GM18499 (cell line): Measurements from ENCODE around the gene SHROOM4.

Experiments used
- ATAC-seq: cut with Tn5 transposase; IDR thresholded peaks from one replicate; pipeline ENCODE4 v1.9.1; 2021; ENCODE audit warnings: moderate number of reproducible peaks; ENCODE audit not compliant: insufficient read depth, unreplicated experiment

SHROOM4 gene

DNA sequence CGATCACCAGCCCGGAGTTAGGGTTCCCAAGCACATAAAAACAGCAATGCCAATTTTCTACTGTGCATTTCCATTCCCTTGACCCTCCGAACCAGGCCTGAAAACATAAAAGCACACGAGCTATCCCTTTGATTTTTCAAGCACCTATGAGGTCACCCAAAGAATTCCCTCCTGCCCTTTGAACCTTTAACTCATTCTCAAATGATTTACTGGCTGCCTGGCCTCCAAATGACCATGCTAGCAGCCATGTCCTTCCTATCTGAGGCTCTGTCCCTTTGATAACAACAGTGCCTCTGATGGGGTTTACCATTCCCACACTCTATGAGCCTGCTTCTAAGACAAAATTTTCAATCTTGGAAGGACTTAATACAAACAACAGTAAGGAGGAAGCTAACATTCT lies 15.2 kb downstream of the SHROOM4 start:
- ATAC-seq = no peak

DNA sequence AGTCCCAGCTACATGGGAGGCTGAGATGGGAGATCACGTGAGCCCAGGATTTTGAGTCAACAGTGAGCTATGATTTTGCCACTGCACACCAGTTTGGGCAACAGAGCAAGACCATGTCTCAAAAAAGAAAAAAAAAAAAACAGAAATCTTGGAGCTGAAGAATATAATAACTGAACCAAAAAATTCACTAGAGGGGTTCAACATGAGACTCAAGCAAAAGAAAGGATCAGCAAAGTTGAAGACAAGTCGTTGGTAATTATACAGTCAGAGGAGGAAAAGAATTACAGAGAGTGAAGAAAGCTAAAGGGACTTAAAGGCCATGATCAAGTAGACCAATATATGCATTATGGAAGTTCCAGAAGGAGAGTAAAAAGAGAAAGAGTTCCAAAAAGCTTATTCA lies 26.9 kb downstream of the SHROOM4 start:
- no peak for ATAC-seq

DNA sequence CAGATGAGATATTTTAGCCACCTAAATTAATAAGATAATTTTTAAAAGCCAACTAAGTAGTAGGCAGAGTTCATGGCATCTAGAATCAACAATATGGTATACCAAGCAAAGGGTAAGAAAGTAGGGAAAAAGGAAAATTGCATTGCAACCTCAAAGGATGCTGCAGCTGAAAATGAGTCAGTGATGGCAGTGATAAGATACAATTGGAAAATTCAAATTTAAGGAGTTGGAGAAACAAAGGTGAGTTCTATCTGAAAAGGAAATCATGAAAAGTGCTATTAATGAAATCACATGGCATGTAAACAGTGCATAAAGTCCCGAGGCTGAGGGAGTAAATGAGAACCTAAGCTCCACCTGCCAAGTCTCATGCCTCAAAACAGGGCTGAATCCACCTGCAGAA lies 33.9 kb downstream of the SHROOM4 start:
- no peak for ATAC-seq

DNA sequence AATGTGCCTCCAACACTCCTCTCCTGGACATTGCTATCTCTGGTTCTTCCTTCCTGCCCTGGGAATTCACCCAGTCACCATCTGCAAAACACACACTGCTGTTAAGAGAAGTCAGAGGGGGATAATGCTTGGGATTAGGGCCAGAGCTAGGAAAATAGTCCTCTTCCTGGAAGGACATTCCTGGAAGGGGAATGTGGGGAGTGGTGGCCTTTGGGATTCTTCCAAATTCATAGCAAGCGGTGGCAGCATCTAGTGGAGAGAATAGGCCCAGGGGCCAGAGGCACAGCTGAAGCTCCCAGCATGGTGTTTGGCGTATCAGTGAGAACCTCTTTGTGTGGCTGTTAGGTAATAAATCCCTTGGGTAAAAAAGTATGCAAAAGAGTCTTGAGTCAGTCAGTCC lies 34.3 kb downstream of the SHROOM4 start:
- ATAC-seq = no peak

DNA sequence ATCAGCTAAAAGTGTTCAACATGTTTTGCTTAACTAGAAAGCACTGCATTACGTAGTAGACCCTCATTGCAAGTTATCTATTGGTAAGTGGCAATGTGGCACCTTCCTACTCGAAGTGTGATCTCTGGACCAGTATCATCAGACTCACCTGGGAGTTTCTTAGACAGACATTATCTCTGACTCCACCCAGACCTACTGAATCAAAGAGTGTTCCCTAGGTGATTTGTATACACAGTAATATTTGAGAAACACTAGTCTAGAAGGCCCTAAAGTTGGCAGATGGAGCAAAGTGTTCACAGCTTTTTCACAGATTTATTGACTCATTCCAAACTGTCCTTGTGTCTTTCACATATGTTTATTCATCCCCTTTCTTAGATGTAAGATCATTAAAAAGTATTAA lies 35.7 kb downstream of the SHROOM4 start:
- no peak for ATAC-seq

DNA sequence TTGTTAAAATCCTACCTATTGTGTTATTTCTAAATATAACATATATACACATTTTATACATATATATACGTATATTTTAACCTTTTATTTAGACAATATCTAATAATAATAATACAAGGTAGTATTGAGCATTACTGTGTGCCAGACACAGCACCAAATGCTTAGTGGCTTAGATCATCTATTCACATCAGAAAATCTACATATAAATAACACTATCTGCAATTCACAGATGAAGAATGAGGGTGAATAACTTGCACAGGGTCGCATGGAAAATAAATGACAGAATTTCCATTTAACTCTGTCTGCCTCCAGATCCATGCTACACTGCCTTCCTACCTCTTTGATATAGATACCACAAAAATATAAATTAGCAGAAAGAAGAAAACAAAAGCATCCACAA lies 37.7 kb downstream of the SHROOM4 start:
- ATAC-seq = no peak

DNA sequence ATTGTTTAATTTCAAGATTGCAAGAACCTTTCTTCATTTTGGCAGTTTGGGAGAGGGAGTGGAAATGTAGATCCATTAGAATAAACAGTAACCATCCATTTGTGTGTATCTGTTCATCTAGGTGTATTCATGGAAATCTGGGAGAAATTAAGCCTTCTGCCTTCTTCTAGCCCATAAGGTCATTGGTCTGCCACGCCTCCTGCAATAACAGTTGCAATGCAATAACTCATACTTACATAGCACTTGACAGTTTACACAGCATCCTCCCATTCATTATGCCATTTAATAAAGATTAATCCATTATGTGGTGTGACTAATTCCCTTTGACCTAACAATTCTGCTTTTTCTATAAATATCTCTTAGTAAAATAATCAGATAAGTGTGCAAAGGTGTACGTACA lies 42.6 kb downstream of the SHROOM4 start:
- ATAC-seq = no peak

DNA sequence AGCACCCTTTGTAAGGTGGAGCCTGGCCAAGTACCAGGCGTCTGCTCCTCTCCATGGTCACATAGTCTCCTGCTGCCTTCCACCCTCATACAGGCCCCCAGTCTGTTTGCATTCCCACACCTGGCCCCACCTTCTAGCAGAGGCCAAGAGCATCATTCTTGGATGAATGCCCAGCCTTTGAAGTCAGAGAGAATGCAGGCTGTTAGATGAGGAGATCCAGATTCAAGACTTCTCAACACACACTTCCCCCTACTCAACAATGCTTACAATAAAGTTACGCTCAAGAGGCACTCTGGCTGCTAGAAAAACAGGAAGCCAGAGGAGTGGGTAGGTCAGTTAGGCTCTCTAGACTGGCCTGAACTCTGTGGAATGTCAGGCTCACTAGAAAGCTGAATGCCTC lies 43.3 kb downstream of the SHROOM4 start:
- no peak for ATAC-seq

DNA sequence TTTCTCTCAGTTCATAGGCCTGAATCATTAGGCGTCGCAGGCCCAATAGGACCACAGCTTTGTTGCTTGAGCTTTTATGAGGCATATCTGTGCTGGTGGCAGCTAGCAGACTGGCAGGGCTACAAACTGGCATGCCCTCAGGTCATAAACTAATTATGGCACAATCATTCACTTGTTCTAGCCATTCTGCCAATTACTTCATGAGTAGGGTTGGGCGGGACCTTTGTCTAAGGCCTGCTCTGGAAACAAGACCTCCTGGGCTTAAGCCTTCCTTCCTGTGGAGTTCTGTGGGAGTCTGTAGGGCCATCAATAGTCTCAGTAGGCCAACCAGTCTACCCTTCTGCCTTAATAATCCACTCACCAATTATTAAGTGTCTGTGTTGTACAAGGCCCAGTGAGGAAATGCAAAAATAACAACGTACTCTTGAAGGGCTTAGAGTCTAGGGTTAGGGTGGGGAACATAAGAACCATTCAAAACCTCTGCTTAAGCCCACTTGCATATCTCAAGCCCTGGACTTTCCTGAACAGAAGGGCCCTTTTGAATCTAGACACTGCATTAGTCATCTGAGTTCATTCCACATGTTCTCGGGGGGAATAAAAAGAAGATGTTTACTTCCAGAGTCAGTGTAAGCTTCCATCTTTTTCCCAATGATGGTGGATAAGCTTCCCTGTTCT lies 44.5 kb downstream of the SHROOM4 start:
- no peak for ATAC-seq

DNA sequence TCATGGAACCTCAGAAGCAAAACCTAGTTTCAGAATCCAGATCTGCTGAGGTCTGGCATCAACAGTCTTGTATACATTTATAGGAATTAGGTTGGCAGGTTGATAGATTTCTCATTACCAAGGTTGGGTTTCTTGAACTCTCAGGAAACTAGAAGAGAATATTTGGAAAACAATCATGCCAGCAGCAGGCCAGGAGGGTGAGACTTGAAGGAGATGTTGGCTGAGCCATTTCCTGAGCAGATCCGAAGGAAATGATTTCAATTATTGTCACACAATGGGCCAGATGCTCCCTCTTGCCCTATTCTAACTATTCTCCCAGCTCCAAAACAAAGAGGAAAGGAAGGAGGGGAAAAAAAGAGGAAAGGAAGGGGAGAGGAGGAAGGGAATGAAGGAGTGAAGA lies 45.2 kb downstream of the SHROOM4 start:
- no peak for ATAC-seq

DNA sequence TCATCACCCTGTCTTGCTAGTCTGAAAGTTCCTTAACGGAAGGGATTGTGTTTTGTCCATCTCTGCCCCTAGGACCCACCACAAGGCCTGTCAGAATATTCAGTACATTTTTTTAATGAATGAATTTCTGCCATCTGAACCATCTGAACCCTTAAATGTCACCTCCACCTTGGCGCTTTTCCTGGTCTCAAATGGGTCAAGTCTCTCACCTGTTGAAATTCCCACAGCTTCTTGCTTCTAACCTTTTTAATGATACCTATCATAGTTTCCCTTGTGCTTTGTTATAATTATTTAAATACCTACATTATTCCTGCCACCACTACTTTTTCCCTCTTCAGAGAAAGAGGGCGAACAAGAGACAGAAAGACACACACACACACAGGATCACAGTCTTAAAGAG lies 48.0 kb downstream of the SHROOM4 start:
- no peak for ATAC-seq

DNA sequence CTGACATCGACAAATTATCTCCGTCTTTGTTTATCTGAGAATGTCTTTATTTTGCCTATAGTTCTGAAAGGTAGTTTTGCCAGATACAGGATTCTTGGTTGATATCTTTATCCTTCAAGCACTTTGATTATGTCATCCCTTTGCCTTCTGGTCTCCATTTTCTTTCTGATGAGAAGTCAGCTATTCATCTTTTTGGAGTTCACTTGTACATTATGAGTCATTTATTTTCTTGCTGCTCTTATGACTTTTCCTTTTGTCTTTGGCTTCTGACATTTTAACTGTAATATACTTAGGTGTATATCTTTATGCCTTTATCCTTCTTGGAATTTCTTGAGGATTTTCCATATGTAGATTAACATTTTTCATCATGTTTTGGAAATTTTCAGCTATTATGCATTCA lies 51.4 kb downstream of the SHROOM4 start:
- ATAC-seq = no peak

DNA sequence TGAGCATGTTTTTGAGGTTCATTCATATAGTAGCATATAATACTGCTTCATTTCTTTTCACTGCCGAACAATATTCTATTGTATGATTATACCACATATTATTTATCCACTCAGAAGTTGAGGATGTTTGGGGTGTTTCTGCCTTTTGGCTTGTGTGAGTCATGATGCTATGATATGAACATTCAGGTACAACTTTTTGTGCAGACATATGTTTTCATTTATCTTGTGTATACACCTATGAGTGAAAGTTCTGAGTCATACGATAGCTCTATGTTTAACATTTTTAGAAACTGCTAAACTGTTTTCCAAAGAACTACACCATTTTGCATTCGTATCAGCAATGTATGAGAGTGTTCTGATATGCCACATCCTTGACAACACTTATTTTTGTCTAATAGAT lies 57.7 kb downstream of the SHROOM4 start:
- ATAC-seq = no peak

DNA sequence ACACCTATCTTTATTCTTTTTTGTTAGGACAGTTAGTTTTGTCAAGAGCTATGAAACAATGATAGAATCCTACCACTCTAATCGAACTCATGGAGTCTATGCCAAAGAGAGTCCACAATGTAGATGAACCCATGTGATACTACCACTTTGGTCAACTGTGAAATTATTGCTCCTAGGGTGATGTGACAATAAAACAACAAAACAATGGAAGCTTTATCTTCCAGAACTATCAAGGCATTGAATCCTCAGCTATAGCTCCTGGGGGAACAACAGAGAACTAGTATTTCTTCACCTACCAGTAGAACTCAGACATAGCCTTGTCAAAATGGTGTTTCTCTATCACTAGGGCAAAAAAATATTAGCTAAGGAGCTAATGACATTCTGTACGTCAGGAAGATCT lies 62.9 kb downstream of the SHROOM4 start:
- no peak for ATAC-seq

DNA sequence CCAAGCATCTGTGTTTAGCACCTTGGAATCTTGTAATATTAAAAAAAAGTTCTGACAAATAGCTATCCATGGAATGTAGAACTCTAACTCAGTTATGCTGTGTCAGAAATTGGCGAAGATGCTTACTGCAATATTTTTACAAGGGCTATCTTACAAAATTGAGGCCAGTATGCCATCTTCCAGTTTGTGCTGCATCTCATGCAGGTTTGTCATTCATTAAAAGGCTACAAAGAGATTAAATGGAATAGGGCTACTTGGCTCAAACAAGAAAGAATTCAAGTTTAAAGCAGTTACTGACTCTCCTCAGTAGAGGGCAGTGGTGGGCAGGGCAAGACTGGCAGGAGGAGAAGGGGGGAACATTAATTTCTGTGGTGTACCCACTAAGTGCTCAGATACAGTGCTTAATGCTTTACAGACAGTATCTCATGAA lies 66.5 kb downstream of the SHROOM4 start:
- ATAC-seq = no peak

DNA sequence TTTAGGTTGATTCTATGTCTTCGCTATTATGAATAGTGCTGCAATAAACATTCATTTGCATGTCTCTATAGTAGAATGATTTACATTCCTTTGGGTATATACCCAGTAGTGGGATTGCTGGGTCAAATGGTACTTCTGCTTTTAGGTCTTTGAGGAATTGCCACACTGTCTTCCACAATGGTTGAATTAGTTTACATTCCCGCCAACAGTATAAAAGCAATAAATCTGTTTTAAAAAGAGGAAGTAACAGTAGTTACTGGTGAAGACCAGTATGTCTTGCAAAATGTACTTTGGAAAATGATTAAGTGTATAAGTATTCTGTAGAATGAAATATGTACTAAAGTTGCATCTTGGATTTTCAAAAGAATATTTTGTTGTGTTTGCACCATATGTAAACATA lies 77.3 kb downstream of the SHROOM4 start:
- ATAC-seq = no peak

DNA sequence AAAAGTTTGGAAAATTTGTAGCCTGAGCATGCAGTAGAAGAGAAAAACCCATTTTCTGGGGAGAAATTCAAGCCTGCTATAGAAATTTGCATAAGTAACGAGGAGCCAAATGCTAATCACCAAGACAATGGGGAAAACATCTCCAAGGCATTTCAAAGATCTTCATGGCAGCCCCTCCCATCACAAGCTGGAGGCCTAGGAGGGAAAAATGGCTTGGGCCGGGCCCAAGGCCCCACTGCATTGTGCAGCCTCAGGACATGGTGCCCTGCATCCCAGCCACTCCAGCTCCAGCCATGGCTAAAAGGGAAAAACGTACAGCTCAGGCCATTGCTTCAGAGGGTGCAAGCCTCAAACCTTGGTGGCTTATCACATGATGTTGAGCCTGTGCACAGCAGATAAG lies 87.7 kb downstream of the SHROOM4 start:
- ATAC-seq = no peak

DNA sequence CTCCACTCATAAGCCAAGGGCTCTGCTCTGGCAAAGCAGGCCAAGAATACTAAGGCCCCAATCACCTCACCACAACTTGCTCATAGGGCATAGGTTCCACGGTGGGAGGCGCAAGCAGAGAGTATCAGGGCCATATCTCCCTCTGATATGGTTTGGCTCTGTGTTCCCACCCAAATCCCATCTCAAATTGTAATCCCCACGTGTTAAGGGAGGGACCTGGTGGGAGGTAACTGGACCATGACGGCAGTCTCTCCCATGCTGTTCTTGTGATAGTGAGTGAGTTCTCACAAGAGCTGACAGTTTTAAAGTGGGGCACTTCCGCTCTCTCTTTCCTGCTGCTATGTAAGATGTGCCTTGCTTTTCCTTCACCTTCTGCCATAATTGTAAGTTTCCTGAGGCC lies 88.7 kb downstream of the SHROOM4 start:
- no peak for ATAC-seq

DNA sequence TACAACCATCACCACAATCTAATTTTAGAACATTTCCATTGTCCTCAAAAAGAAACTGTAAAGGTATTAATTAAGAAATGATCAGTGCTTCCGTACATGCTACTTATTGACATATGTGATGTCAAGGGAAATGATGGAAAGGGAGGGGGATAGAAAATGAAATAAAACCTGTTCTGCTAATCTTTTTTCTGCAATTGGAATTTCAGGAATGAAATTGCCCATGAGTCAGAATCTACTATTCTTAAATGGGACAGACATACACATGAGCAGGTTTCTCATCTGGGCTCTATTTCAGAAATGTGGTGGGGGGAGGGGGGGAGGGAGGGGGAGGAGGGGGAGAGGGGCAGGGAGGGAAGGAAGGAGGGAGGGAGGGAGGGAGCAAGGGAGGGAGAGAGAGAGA lies 91.0 kb downstream of the SHROOM4 start:
- ATAC-seq = no peak

DNA sequence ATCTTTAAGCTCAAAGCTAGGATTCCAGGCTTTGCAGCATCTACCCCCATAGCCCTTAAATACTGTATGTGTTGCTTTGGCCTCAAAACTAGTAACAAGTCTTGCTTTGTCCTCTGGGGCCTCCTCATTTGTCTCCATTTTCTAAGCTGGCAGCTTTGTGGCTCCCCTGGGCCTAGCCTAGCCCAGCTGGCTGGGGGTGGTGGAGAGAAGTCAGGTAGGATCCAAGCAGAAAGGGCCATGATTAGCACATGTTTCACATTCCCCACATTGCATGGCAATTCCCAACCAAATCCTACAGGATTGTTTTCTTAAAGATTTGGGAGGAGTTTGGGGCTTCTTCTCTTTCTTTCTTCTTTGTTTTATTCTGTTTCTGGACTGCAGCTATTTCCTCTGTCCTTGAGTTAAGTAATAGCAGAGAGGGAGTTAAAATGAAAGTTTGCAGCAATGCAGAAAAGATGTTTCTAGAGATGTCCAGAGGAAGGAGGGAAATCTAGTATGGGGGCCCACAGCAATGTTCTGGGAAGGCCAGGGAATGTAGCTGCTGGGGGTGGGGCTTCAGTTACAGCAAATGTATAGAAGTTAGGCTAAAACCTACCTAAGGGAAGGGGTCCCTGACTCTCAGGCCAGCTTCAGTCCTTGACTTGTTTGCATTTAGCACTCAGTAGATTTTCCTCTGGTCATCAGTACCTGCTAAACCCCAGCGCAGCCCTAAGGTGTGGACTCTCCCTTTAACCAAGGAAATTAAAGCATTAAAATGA lies 92.1 kb downstream of the SHROOM4 start:
- no peak for ATAC-seq

DNA sequence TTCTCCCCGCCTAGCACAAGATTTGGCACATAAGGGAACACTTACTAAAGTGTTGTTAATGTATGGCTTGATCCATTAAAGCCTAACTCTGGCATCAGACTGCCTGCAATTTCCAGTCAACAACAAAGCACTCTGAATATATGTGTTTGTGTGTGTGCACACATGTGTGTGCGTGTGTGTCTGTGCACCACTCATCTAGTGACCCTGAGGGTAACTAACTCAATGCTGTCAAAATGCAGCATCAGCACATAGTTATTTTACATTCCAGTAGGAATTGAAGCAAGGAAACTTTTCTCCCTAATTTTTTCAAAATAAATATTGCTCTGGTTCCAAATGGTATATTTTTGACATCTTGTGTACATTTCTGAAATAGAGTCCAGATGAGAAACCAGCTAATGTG lies 94.4 kb downstream of the SHROOM4 start:
- no peak for ATAC-seq

DNA sequence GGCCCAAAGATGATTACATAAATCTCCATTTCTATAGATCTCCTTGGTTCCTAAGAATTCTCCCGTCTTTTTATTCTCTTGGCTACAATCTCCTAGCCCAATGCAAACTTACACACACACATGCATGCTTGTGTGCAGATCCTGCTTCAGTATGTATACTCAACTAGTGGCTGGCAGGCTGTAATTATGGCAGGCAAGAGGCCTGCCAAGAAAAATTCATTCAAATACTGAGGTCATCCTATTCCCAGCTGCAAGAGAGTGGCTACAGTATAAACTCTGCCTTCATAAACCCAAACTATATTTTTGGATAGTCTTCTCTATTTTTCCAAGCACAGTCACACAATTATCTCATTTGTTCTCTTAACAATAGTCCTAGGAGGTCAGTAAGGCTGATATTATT lies 95.2 kb downstream of the SHROOM4 start:
- ATAC-seq = no peak
